GM20431 (cell line): Measurements from ENCODE around the gene IFI27.
"Not testable (repeated sequence)": the region's sequence is repeated elsewhere in the genome, so short reads cannot be mapped to it uniquely, and the experiment has no call there.

Experiments used
- in situ Hi-C: fragments of 300-500 bp; cut with MseI, MboI; formaldehyde crosslinking; loops from one replicate; pipeline ENCODE4 v1.15.0; 2020; ENCODE audit warnings: low sequenced_read_pairs; ENCODE audit not compliant: unreplicated experiment

The IFI27 gene

GRCh38 chr14:94143711-94144110 is 33.2 kb downstream of the IFI27 start:
- in situ Hi-C loops, result no loop called here

GRCh38 chr14:94144765-94145164 is 34.2 kb downstream of the IFI27 start:
- in situ Hi-C loops, result no loop called here

GRCh38 chr14:94145902-94146527 is 35.5 kb downstream of the IFI27 start:
- in situ Hi-C loops, result no loop called here

GRCh38 chr14:94152676-94153075 is 42.1 kb downstream of the IFI27 start:
- in situ Hi-C loops, result no loop called here

GRCh38 chr14:94153750-94154342 is 43.3 kb downstream of the IFI27 start:
- in situ Hi-C loops, result no loop called here

- in situ Hi-C loops, result not testable (repeated sequence)
These were observed 45.6 kb downstream of the IFI27 start for GRCh38 chr14:94156143-94156542.

GRCh38 chr14:94157197-94157596 is 46.7 kb downstream of the IFI27 start:
- in situ Hi-C loops, result no loop called here

GRCh38 chr14:94158239-94158883 is 47.8 kb downstream of the IFI27 start:
- in situ Hi-C loops, result no loop called here

GRCh38 chr14:94161058-94161457 is 50.5 kb downstream of the IFI27 start:
- in situ Hi-C loops, result no loop called here

- in situ Hi-C loops, result no loop called here
These were observed 51.4 kb downstream of the IFI27 start for GRCh38 chr14:94161981-94162380.

- in situ Hi-C loops, result no loop called here
These were observed 51.9 kb downstream of the IFI27 start for GRCh38 chr14:94162466-94162865.

GRCh38 chr14:94163796-94164195 is 53.3 kb downstream of the IFI27 start:
- in situ Hi-C loops, result no loop called here

GRCh38 chr14:94164685-94165431 is 54.3 kb downstream of the IFI27 start:
- in situ Hi-C loops, result no loop called here

GRCh38 chr14:94165744-94166143 is 55.2 kb downstream of the IFI27 start:
- in situ Hi-C loops, result no loop called here
